Measurements from ENCODE around the gene DRC1. TPM values are rescaled to one million over a fixed set of nuclear protein-coding genes. Genes with fewer than 3 reads are reported as not detected.

Gene DRC1
- total and polyA plus RNA-seq, 7 donors = 0.06 to 0.54 TPM; not detected in 5

GRCh38 chr2:26430826-26431225 lies 29.1 kb downstream of the DRC1 start:
- no peaks in the 10 kb centered on the region for H3K9me3 ChIP-seq
- intact Hi-C loops (cut with DNase I) = no loop called here
- H3K27me3 ChIP-seq = no peaks in the 10 kb centered on the region
- no peaks in the 10 kb centered on the region for H3K36me3 ChIP-seq
- no peak for DNase-seq
- H3K4me3 ChIP-seq = no peak overlapping the region
- no peaks in the 10 kb centered on the region for H3K4me1 ChIP-seq
- TF ChIP-seq POLR2AphosphoS5 (IDR thresholded peaks at IDR 0.05) (no peak), POLR2A (IDR thresholded peaks at IDR 0.05) (no peak), EP300 (IDR thresholded peaks at IDR 0.05) (no peak), CTCF (IDR thresholded peaks at IDR 0.05) (no peak)
- WGBS, 2 donors = 92 to 93% methylated on average over 7 of the region's 7 CpGs
- no peak overlapping the region for H3K27ac ChIP-seq

DNA sequence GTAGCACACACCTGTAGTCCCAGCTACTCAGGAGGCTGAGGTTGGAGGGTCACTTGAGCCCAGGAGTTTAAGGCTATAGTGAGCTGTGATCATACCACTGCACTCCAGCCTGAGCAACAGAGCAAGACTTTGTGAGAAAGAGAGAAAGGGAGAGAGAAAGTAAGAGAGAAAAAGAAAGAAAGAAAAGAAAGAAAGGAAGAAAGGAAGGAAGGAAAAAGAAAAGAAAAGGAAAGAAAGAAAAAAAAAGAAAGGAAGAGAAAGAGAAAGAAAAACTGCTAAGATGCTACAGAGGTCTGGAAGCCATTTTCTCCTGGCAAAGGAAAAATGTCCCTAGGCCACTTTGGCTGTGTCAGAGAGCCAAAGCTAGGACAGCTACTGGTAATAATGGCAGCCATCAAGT lies 30.6 kb downstream of the DRC1 start:
- Histone ChIP-seq H3K27ac (peak overlapping the region in 2 of 4 donors; percentile 15 to 23), H3K4me3 (no peak overlapping the region), H3K4me1 (no peaks in the 10 kb centered on the region), H3K36me3 (no peaks in the 10 kb centered on the region), H3K9me3 (no peaks in the 10 kb centered on the region), H3K27me3 (no peaks in the 10 kb centered on the region)
- DNase-seq = no peak
- TF ChIP-seq POLR2AphosphoS5 (IDR thresholded peaks at IDR 0.05) = no peak
- TF ChIP-seq POLR2A (IDR thresholded peaks at IDR 0.05) = no peak
- no peak for TF ChIP-seq CTCF (IDR thresholded peaks at IDR 0.05)
- TF ChIP-seq EP300 (IDR thresholded peaks at IDR 0.05) = no peak
- intact Hi-C loops (cut with DNase I) = no loop called here

GRCh38 chr2:26432859-26433258 lies 31.1 kb downstream of the DRC1 start:
- TF ChIP-seq CTCF (IDR thresholded peaks at IDR 0.05) (no peak), POLR2AphosphoS5 (IDR thresholded peaks at IDR 0.05) (no peak), EP300 (IDR thresholded peaks at IDR 0.05) (no peak), POLR2A (IDR thresholded peaks at IDR 0.05) (no peak)
- 42 to 46% methylated on average over 2 of the region's 2 CpGs for WGBS, 2 donors
- no peaks in the 10 kb centered on the region for H3K4me1 ChIP-seq
- H3K36me3 ChIP-seq = no peaks in the 10 kb centered on the region
- H3K4me3 ChIP-seq = no peak overlapping the region
- DNase-seq = no peak
- H3K27me3 ChIP-seq = no peaks in the 10 kb centered on the region
- no peaks in the 10 kb centered on the region for H3K9me3 ChIP-seq
- peak overlapping the region in 1 of 4 donors; percentile 23 for H3K27ac ChIP-seq
- intact Hi-C loops (cut with DNase I) = no loop called here

- Histone ChIP-seq H3K4me1 (no peaks in the 10 kb centered on the region), H3K27me3 (no peaks in the 10 kb centered on the region), H3K36me3 (no peaks in the 10 kb centered on the region), H3K9me3 (no peaks in the 10 kb centered on the region), H3K4me3 (no peak overlapping the region), H3K27ac (no peak overlapping the region)
- no peak for DNase-seq
- WGBS, 2 donors = 63 to 80% methylated on average over 2 of the region's 2 CpGs
- intact Hi-C loops (cut with DNase I) = no loop called here
- no peak for TF ChIP-seq EP300 (IDR thresholded peaks at IDR 0.05)
- no peak for TF ChIP-seq POLR2AphosphoS5 (IDR thresholded peaks at IDR 0.05)
- no peak for TF ChIP-seq CTCF (IDR thresholded peaks at IDR 0.05)
- no peak for TF ChIP-seq POLR2A (IDR thresholded peaks at IDR 0.05)
Measured at GRCh38 chr2:26435106-26435505, 33.4 kb downstream of the DRC1 start.

- TF ChIP-seq POLR2AphosphoS5 (IDR thresholded peaks at IDR 0.05) (no peak), CTCF (IDR thresholded peaks at IDR 0.05) (no peak), EP300 (IDR thresholded peaks at IDR 0.05) (no peak), POLR2A (IDR thresholded peaks at IDR 0.05) (no peak)
- intact Hi-C loops (cut with DNase I) = no loop called here
- Histone ChIP-seq H3K9me3 (no peaks in the 10 kb centered on the region), H3K27ac (no peak overlapping the region), H3K4me1 (no peaks in the 10 kb centered on the region), H3K27me3 (no peaks in the 10 kb centered on the region), H3K4me3 (no peak overlapping the region), H3K36me3 (no peaks in the 10 kb centered on the region)
- no peak for DNase-seq
- 42 to 59% methylated on average over 8 of the region's 8 CpGs for WGBS, 2 donors
Measured at GRCh38 chr2:26438526-26438925, 36.8 kb downstream of the DRC1 start.
